ENCODE results near the gene BNIP1.

BNIP1 gene

GRCh38 chr5:173163219-173163618, 18.9 kb downstream of the BNIP1 start:
- DNase-seq (ENCODE audit: extremely low read depth in 1 of 2, low read depth in 1 of 2) = no peak

- DNase-seq (ENCODE audit: extremely low read depth in 1 of 2, low read depth in 1 of 2) = no peak
These were observed 21.1 kb downstream of the BNIP1 start for GRCh38 chr5:173165177-173166016.

- DNase-seq (ENCODE audit: extremely low read depth in 1 of 2, low read depth in 1 of 2) = no peak
These were observed 27.8 kb downstream of the BNIP1 start for GRCh38 chr5:173172166-173172565.

GRCh38 chr5:173175523-173175922, 31.2 kb downstream of the BNIP1 start:
- DNase-seq (ENCODE audit: extremely low read depth in 1 of 2, low read depth in 1 of 2) = no peak

- DNase-seq (ENCODE audit: extremely low read depth in 1 of 2, low read depth in 1 of 2) = no peak
These were observed 34.1 kb downstream of the BNIP1 start for GRCh38 chr5:173178369-173178910.

- DNase-seq (ENCODE audit: extremely low read depth in 1 of 2, low read depth in 1 of 2) = no peak
These were observed 36.0 kb downstream of the BNIP1 start for GRCh38 chr5:173180331-173180730.

- peak in 1 of 2 donors; percentile 4 for DNase-seq (ENCODE audit: extremely low read depth in 1 of 2, low read depth in 1 of 2)
These were observed 42.9 kb downstream of the BNIP1 start for GRCh38 chr5:173187054-173187743.

- no peak for DNase-seq (ENCODE audit: extremely low read depth in 1 of 2, low read depth in 1 of 2)
These were observed 43.9 kb downstream of the BNIP1 start for GRCh38 chr5:173188280-173188679.

- no peak for DNase-seq (ENCODE audit: extremely low read depth in 1 of 2, low read depth in 1 of 2)
These were observed 46.7 kb downstream of the BNIP1 start for GRCh38 chr5:173191015-173191414.

GRCh38 chr5:173191561-173191960, 47.2 kb downstream of the BNIP1 start:
- DNase-seq (ENCODE audit: extremely low read depth in 1 of 2, low read depth in 1 of 2) = no peak

GRCh38 chr5:173192561-173192960, 48.2 kb downstream of the BNIP1 start:
- no peak for DNase-seq (ENCODE audit: extremely low read depth in 1 of 2, low read depth in 1 of 2)

GRCh38 chr5:173196133-173196952, 52.0 kb downstream of the BNIP1 start:
- no peak for DNase-seq (ENCODE audit: extremely low read depth in 1 of 2, low read depth in 1 of 2)

GRCh38 chr5:173197375-173197891, 53.1 kb downstream of the BNIP1 start:
- DNase-seq (ENCODE audit: extremely low read depth in 1 of 2, low read depth in 1 of 2) = no peak

- DNase-seq (ENCODE audit: extremely low read depth in 1 of 2, low read depth in 1 of 2) = no peak
These were observed 53.7 kb downstream of the BNIP1 start for GRCh38 chr5:173198049-173198448.

- DNase-seq (ENCODE audit: extremely low read depth in 1 of 2, low read depth in 1 of 2) = no peak
These were observed 56.0 kb downstream of the BNIP1 start for GRCh38 chr5:173200356-173200755.

- DNase-seq (ENCODE audit: extremely low read depth in 1 of 2, low read depth in 1 of 2) = no peak
These were observed 57.4 kb downstream of the BNIP1 start for GRCh38 chr5:173201636-173202265.

GRCh38 chr5:173202266-173202875, 58.0 kb downstream of the BNIP1 start:
- no peak for DNase-seq (ENCODE audit: extremely low read depth in 1 of 2, low read depth in 1 of 2)

GRCh38 chr5:173204185-173204979, 60.1 kb downstream of the BNIP1 start:
- no peak for DNase-seq (ENCODE audit: extremely low read depth in 1 of 2, low read depth in 1 of 2)

GRCh38 chr5:173205916-173206315, 61.6 kb downstream of the BNIP1 start:
- DNase-seq (ENCODE audit: extremely low read depth in 1 of 2, low read depth in 1 of 2) = no peak

Measured in stimulated activated CD8-positive, alpha-beta memory T cell treated with anti-CD3 and anti-CD28 coated beads, Interleukin-7, amount 100 ng/mL, for 48 hours (primary cell).